Measurements from ENCODE around the gene METTL22. TPM values are rescaled to one million over a fixed set of nuclear protein-coding genes. Genes with fewer than 3 reads are reported as not detected.

The METTL22 gene
- total and polyA plus RNA-seq, 10 of the 15 experiments (the other 5 are each of a cell fraction or from before 2014, with no cell fraction given) = 6.4 to 34.7 (median 18.8) TPM

DNA sequence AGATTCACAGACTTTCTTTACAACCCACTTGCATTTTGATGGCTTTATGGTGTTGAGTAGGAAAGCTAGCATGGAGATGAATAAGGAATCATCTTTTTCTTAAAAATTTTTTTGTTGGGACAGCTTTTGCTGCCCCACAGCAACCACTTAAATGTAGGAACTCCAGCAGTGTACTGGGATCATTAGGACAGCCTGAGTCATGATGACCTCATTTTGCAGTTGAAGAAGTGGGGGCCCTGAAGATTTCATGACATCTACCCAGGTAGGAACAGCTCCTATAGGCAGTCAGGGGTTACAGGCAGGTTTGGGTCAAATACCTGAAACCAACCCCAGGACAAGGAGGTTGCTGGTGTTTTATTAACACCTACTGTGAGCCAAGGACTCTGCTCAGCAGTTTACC is 2.1 kb downstream of the METTL22 start:
- no TSS peak for BruUV-seq (replicated peaks)
- Histone ChIP-seq H3K36me3 (ENCODE audit: control insufficient read depth in 2 of 2, insufficient read depth in 2 of 2, low read length in 1 of 2) (peaks cover 3 to 13% of the 10 kb centered on the region in 2 experiments; a peak in 3 of 4 replicates), H4K20me1 (ENCODE audit: control insufficient read depth, insufficient read depth) (no peaks in the 10 kb centered on the region), H3K4me3 (no peak overlapping the region), H3K9me3 (replicated peaks; ENCODE audit: control insufficient read depth, insufficient read depth, low read length) (no peaks in the 10 kb centered on the region), H3K4me2 (ENCODE audit: control insufficient read depth, insufficient read depth) (peak overlapping the region; percentile 7; the same call in 1 of the 2 replicates), H2AFZ (ENCODE audit: control insufficient read depth, low read depth, low read length) (no peak overlapping the region), H3K4me1 (ENCODE audit: control insufficient read depth, insufficient read depth, low read length) (no peaks in the 10 kb centered on the region), H3K79me2 (ENCODE audit: control insufficient read depth, insufficient read depth, low read length) (peaks cover 22% of the 10 kb centered on the region), H3K27me3 (replicated peaks in 1 of 2; ENCODE audit: control insufficient read depth in 2 of 2, insufficient read depth in 2 of 2, low read length in 1 of 2) (0 out of 4 replicates have a peak, but pooled peaks cover 0 to under 1% of the 10 kb centered on the region in 2 experiments), H3K27ac (ENCODE audit: control insufficient read depth, insufficient read depth) (no peak overlapping the region), H3K9ac (ENCODE audit: control insufficient read depth, insufficient read depth, low read length) (no peak overlapping the region)
- ATAC-seq = no peak
- ChIA-PET SMC1A (ENCODE audit: uncharacterized antibody, unreplicated experiment) (interaction anchor here (1.3 kb wide), 1 partner anchor 38 kb away, joined by 3 read pairs; no protein-coding TSS in a partner anchor), RAD21 (ENCODE audit: unreplicated experiment) (no interaction called here), POLR2A (no interaction called here), CTCF (interaction anchor here (1.0 kb wide), 1 partner anchor 53 kb away, joined by 3 read pairs; no protein-coding TSS in a partner anchor)
- TF ChIP-seq MXI1 (IDR thresholded peaks at IDR 0.05; ENCODE audit: low read depth, low read length) = no peak
- TF ChIP-seq, protein P1, sequence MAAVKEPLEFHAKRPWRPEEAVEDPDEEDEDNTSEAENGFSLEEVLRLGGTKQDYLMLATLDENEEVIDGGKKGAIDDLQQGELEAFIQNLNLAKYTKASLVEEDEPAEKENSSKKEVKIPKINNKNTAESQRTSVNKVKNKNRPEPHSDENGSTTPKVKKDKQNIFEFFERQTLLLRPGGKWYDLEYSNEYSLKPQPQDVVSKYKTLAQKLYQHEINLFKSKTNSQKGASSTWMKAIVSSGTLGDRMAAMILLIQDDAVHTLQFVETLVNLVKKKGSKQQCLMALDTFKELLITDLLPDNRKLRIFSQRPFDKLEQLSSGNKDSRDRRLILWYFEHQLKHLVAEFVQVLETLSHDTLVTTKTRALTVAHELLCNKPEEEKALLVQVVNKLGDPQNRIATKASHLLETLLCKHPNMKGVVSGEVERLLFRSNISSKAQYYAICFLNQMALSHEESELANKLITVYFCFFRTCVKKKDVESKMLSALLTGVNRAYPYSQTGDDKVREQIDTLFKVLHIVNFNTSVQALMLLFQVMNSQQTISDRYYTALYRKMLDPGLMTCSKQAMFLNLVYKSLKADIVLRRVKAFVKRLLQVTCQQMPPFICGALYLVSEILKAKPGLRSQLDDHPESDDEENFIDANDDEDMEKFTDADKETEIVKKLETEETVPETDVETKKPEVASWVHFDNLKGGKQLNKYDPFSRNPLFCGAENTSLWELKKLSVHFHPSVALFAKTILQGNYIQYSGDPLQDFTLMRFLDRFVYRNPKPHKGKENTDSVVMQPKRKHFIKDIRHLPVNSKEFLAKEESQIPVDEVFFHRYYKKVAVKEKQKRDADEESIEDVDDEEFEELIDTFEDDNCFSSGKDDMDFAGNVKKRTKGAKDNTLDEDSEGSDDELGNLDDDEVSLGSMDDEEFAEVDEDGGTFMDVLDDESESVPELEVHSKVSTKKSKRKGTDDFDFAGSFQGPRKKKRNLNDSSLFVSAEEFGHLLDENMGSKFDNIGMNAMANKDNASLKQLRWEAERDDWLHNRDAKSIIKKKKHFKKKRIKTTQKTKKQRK (IDR thresholded peaks at IDR 0.05; ENCODE audit: low read depth, low read length) = no peak
- no peak for TF ChIP-seq ESRRA (IDR thresholded peaks at IDR 0.05; ENCODE audit: low read length)
- TF ChIP-seq, protein P2, sequence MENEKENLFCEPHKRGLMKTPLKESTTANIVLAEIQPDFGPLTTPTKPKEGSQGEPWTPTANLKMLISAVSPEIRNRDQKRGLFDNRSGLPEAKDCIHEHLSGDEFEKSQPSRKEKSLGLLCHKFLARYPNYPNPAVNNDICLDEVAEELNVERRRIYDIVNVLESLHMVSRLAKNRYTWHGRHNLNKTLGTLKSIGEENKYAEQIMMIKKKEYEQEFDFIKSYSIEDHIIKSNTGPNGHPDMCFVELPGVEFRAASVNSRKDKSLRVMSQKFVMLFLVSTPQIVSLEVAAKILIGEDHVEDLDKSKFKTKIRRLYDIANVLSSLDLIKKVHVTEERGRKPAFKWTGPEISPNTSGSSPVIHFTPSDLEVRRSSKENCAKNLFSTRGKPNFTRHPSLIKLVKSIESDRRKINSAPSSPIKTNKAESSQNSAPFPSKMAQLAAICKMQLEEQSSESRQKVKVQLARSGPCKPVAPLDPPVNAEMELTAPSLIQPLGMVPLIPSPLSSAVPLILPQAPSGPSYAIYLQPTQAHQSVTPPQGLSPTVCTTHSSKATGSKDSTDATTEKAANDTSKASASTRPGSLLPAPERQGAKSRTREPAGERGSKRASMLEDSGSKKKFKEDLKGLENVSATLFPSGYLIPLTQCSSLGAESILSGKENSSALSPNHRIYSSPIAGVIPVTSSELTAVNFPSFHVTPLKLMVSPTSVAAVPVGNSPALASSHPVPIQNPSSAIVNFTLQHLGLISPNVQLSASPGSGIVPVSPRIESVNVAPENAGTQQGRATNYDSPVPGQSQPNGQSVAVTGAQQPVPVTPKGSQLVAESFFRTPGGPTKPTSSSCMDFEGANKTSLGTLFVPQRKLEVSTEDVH (IDR thresholded peaks at IDR 0.05; ENCODE audit: low read depth, partially characterized antibody) = no peak
- no peak for FAIRE-seq
- in situ Hi-C loops (cut with MboI) = no loop called here
- no peak for DNase-seq (ENCODE audit: low read depth, low spot score)
- intact Hi-C loops (cut with micrococcal nuclease; ENCODE audit: unreplicated experiment) = loop anchor here (5.0 kb wide), 1 partner anchor 46 kb away; no protein-coding TSS in a partner anchor

All from GM12878 (cell line).